DMS 273 (cell line): ENCODE measurements around the gene MYO9B.
A peak's percentile ranks its signal among the peaks of the same experiment; 100 is the strongest.

ENCODE experiments used
- DNase-seq: peaks from one replicate; lab custom pipeline; 2025; ENCODE audit not compliant: unreplicated experiment; lab: John Stamatoyannopoulos, UW

Gene MYO9B, protein sequence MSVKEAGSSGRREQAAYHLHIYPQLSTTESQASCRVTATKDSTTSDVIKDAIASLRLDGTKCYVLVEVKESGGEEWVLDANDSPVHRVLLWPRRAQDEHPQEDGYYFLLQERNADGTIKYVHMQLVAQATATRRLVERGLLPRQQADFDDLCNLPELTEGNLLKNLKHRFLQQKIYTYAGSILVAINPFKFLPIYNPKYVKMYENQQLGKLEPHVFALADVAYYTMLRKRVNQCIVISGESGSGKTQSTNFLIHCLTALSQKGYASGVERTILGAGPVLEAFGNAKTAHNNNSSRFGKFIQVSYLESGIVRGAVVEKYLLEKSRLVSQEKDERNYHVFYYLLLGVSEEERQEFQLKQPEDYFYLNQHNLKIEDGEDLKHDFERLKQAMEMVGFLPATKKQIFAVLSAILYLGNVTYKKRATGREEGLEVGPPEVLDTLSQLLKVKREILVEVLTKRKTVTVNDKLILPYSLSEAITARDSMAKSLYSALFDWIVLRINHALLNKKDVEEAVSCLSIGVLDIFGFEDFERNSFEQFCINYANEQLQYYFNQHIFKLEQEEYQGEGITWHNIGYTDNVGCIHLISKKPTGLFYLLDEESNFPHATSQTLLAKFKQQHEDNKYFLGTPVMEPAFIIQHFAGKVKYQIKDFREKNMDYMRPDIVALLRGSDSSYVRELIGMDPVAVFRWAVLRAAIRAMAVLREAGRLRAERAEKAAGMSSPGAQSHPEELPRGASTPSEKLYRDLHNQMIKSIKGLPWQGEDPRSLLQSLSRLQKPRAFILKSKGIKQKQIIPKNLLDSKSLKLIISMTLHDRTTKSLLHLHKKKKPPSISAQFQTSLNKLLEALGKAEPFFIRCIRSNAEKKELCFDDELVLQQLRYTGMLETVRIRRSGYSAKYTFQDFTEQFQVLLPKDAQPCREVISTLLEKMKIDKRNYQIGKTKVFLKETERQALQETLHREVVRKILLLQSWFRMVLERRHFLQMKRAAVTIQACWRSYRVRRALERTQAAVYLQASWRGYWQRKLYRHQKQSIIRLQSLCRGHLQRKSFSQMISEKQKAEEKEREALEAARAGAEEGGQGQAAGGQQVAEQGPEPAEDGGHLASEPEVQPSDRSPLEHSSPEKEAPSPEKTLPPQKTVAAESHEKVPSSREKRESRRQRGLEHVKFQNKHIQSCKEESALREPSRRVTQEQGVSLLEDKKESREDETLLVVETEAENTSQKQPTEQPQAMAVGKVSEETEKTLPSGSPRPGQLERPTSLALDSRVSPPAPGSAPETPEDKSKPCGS (N-terminal part only)

DNA sequence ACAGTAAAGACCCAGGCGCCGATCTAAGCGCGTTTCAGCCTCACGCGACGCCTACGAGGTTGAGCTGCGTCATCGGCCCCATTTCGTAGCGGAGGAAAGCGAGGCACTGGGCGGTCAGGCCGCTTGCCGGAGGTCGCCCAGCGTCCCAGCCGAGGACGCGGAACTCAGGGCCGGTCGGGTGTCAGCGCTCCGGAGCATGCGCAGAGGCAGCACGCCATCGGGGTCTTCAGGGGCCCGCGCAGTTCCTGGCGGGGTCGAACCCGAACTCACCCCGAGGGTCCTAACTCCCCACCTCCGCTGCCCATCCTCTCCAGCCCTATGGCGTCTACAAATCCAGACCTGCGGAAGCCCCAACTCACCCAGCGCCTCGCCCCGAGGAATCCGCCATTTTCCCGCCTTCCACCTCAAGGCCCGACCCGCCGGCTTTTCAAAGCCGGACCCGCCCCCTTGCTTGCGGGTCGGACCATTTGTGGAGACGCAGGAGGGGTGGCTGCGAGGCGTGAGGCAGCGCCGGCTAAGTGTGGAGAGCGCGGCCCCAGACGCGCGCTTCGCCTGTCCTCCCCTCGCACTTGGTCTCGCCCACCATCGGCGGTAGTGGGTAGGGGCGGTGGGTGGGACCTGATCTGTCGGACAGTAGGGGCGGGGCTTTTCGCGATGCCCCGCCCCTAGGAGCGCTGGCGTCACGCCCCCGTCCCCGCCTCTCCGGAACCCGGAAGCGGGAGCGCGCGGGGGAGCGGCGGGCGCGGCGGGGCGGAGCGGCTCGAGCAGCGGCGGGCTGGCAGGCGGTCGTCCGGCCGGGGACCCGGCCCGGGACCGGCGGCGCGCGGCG, at the start of gene MYO9B, which contains the start of gene HAUS8:
TSS of gene MYO9B (plus strand) at position 743 of the 829 bp plus-strand sequence. CDS start 25,941 bp downstream, outside the sequence.
TSS of gene HAUS8 (minus strand) at position 418 of the 829 bp plus-strand sequence. CDS start at position 388, 30 bp downstream.
- DNase-seq, result peak; percentile 100

DNA sequence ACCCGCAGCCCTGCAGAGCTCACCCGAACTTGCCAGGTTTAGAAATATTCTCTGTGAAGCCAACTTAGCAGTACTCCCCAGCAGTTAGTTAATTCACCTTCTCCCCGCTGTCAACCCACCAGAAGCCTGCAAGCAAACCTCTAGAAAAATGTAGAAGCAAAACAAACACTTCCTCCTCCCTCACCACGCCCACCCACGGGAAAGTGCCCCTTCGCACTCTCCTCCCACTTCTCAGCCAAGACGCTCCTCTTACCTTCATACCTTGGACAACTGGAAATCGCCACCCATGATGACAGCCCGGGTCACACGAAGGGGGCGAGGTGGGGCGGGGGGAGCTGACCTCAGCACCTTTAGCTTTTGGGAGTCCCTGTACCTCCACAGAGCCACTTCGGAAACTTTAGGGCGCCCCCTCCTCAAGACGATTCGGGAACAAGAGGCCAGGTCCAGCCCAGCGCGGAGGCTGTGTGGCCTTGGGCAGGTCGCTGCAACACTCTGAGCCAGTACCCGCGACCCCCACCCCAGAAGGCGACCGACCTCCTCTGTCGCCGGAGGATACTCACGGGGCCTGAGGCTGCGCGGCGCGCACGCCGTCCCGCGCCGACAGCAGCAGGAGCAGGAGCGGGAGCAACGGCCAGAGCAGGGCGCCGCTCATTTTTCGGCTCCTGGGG, 49.5 kb upstream of the MYO9B start:
- peak; percentile 24 for DNase-seq

DNA sequence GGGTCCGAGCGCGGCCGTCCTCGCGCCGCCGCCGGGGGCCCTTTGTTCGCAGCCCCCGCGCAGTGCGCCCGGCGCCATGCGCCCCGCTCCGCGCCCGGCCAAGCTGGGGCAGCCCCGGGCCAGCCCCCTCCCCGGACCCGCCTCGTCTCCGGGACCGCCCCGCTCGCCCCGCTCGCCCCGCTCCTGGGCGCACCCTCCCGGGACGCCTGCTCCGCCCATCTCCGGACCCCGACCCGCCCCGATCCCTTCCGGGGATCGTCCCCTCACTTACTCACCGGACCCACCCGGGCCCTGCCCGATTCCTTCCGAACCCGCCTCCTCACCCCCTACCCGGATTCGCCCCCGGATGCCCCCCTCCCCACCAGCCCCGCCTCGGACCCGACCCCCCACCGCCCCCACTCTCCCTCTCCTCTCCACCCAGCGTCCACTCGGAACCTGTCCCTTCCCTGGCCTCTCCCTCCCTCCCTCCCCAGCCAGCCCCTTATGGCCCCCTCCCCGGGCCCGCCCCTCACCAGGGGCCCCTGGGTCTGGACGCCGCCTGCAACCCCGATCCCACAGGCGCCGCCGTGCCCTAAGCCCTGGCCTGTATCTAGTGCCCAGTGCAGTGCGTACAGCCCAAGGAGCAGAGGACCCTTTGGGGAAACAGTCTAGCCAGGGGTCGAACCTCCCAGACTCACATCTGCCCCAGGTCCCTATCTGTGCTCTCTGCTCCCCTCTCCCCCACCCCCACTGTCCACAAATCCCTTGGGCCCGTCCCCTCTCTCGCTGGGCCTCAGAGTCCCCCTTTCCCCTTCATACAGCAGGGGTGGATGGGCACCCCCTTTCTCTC, 48.7 kb upstream of the MYO9B start, which contains the start of gene CPAMD8:
TSS of gene CPAMD8 (minus strand) at position 105 of the 829 bp plus-strand sequence. CDS start 168 bp downstream, outside the sequence.
- no peak for DNase-seq

DNA sequence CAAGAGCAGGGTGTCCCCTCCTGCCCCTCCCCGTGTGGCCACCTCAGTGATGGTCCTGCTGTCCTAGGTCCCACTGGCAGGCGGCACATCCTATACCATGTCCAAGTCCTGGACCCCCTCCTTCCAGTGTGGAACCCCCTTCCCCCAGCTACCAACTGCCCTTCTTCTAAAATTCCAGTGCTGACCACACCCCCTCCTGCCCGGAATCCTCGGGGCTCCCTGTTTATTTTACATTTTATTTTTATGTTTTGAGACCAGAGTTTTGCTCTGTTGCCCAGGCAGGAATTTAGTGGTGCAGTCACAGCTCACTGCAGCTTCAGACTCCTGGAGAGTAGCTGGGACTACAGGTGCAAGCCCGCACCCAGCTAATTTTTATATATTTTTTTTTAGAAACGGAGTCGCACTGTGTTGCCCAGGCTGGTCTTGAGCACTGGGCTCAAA, 48.0 kb upstream of the MYO9B start:
- DNase-seq, result no peak

DNA sequence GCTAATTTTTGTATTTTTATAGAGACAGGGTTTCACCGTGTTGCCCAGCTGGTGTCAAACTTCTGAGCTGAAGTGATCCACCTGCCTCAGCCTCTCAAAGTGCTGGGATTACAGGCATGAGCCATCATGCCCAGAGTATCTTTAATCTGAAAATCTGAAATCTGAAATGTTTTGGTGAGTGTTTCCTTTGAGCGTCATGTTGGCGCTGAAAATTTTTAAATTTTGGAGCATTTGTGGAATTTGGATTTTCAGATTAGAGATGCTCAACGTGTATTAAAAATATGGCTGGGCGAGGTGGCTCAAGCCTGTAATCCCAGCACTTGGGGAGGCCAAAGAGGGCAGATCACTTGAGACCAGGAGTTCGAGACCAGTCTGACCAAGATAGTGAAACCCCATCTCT, 43.8 kb upstream of the MYO9B start:
- DNase-seq, result no peak

DNA sequence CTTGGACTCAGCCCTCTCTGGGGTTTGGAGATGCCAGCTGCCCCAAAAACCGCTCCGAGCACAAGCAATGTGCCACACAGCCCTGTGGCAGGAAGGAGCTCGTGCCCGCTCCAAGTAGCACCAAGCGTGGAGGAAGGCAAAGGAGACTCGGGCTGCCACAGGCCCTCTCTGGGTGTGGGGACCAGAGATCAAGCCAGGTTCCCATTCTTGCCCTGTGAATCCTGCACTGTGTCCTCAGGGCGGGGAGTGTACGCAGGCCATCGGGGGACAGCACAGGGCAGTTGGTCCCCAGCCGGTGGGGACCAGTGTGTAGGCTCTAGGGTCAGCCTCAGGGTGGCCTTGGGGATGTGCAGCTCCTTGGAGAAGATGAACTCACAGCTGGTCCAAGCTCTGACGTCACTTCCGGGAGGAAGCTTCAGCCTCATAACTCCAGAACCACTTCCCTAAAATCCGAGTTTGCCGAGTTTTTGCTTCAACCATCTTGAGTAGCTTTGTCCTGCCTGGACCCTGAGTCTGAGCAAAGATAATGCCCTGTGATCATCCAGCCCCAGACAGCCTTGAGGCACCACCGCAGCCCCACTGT, 39.6 kb upstream of the MYO9B start:
- DNase-seq, result no peak

DNA sequence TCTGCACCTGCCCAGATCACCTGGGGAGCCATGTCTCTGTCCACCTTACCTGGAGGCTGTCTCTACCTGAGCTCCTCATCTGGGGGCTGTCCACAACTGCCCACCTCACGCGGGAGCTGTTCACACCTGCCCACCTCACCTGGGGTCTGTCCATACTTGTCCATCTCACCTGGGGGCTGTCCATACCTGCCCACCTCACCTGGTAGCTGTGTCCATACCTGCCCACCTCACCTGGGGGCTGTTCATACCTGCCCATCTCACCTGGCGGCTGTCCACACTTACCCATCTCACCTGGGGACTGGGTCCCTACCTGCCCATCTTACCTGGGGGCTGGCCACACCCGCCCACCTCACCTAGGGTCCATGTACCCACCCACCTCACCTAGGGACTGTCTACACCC, 38.9 kb upstream of the MYO9B start:
- no peak for DNase-seq

DNA sequence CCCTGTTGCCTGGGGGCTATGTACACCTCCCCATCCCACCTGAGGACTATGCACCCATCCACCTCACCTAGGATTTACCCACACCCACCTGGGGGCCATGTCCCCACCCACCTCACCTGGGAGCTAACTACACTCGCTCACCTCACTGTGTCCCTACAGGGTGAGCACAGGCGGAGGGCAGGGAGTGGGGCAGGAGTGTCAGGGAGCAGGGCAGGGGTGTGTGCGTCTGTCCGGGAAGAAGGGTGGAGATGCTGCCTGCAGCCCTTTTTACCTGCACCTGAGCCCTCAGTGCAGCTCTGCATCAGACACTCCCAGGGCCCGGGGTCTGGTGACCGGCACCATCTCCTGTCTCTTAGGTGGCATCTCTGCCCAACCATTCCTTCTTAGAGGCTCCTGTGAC, 38.4 kb upstream of the MYO9B start:
- no peak for DNase-seq

DNA sequence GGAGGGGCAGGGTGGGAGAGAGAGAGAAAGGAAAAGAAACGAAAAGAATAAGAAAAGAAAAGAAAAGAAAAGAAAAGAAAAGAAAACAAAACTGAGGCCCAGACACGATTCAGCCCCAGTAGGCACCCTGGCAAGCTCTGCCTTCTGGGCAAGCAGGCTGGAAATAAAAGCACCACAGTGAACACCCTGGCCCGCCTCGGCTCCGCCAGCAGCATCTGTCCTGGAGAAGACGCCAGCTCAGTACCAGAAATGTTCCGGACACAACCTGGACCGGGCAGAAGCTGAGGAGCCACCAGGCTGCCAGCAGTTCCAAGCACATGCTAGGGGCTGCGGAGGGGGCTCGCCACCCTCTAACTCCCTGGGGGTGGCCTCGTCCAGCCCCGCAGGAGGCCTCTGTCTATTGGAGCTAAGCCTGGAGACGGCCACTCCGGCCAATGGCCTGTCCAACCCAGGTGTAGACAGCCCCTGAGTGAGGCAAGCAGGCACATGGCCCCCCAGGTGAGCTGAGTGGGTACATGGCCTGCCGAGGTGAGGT, 37.5 kb upstream of the MYO9B start:
- peak; percentile 51 for DNase-seq

DNA sequence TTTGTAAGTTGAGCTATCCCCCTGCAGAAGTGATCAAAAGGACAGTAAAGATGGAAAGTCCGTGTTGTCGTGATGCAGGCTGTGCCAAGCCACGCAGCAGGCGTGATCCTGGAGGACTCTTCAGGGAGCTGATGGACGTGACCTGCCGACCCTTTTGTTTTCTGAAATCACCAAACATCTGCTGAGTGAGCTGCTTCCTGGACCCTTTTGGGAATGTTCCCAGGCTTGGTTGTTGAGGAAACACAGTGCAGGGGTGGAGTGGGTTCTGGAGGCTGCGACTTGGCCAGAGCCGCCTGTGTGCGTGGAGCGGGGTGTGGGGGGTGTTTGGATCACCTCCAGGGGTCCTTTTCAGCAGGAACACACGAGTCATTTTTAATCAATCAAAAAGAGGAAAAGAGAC, 33.6 kb upstream of the MYO9B start:
- DNase-seq, result no peak

DNA sequence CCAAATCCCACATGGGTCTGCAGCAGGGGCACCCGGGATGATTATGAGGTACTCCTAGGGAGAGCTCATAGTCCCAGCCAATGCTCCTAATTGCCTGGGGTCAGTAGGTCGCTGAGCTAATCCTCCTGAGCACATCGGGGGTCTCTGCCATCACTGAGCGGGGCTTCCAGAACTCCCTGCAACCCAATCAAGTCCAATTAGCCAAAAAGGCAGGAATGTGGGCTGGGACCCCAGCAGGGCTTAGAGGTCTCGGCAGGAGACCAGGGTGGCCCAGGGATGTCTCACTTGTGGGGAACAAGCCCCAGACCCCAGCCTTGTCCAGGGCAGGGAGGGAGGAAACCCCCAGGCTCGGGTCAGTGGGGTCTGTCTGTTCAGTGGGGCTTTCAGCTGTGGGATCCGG, 31.8 kb upstream of the MYO9B start:
- DNase-seq, result no peak

DNA sequence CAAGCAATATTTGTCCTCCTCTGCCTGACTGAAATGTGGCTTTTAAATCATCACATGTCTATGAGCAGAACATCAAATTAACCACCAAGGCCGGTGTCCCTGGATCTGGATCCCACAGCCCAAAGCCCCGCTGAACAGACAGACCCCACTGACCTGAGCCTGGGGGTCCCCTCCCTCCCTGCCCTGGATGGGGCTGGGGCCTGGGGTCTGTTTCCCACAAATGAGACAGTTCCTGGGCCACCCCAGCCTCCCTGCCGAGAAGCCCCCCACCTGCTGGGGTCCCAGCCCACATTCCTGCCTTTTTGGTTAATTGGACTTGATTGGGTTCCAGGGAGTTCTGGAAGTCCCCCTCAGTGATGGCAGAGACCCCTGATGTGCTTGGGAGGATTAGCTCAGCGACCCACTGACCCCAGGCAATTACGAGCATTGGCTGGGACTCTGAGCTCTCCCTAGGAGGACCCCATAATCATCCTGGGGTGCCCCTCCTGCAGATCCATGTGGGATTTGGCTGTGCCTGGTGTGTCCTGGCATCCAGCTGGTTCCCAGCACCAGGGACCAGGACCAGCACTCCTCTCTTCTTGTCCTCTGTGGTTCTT, 29.6 kb upstream of the MYO9B start:
- no peak for DNase-seq

DNA sequence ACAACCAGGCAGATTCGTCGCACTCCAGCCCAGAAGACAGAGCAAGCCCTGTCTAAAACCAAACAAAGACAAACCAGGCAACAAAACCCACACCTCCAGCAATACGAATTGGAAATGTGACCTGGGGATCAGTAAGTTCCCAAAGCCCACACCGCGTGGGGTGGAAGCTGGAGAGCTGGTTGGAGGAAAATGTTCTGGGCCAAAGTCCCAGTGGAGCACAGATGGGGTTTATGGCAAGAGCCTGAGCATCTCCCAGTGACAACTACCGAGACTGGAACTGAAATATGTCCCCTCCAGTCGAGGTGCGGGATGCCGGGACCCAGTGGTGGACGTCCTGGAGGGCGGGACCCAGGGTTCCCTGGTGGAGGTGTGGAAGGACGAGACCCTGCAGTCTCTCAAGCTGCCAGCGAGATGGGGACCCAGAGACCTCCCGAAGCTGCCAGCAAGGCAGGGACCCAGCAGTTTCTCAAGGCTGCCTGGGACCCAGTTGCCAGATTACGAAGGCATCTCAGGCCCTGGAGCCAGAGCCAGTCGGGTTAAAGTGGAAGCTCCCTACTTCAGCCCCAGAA, 26.6 kb upstream of the MYO9B start:
- DNase-seq, result no peak

DNA sequence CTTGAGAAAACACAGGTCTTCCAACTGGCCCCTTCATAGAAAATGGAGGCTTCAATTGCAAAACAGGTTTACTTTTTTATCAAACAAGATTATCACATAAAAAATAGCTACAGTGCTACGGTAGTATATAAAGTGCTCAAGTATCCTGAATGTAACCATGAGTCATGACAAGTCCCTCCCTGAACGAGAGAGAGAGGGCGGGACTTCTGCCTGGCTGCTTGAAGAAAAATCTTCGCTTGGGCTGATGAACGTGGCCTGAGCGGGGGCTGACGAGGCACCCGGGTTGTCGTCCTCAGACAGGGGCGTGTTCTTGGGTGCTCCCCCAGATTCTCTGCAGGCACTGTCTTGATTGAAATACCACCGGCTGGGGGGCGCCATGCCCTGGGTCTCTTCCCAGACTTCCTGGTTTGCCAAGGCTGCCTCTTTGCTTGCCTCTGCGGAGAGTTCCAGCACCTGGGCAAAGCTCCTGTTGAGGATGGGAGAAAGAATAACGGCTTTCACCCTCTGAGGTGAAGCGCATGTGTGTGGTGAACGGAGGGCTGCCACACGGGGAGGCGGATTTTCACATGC, 25.8 kb upstream of the MYO9B start:
- DNase-seq, result no peak

DNA sequence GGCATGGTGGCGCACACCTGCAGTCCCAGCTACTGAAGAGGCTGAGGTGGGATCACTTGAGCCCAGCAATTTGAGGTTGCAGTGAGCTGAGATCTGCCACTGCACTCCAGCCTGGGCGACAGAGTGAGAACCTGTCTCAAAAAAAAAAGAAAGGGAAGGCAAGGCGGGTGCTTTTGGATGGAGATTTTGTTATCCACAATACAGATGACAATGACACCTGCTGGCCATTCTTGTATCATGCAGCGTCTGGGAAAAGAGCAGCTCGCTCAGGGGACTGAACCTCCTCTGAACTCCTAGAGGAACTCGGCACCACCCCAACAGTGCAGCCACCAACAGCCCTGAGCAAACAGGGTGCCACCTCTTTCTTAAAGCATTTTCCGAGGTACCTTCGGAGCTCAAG, 23.1 kb upstream of the MYO9B start:
- peak; percentile 71 for DNase-seq

DNA sequence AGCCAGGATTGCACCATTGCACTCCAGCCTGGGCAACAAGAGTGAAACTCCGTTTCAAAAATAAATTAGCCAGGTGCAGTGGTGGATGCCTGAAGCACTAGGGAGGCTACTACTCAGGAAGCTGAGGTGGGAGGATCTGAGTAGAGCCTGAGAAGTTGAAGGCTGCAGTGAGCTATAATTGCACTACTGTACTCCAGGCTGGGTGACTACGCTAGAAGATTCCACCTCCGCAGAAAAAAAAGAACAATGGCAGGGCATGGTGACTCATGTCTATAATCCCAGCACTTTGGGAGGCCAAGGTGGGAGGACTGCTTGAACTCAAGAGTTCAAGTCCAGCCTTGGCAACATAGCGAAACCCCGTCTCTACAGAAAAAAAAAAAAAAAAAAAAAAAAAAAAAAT, 20.8 kb upstream of the MYO9B start:
- DNase-seq, result no peak

DNA sequence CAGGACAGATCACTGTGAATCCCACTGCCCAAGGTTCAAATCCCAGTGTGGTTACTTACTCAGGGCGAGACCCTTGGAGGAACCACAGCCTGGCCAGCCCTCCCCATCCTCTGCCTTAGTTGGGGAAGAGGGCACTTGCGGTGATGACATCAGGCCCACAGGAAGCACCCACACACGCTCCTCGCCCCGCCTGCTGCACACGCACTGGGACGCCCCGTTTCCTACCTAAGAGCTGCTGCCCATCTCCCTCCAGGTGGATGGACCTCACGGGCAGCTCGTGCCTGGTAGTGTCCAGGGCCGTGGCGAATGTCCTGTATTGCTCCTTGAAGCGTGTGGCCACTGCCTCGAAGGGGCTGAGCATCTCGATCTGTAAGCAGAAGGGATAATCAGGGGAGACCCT, 19.9 kb upstream of the MYO9B start:
- no peak for DNase-seq
